GM04503 (cell line): ENCODE results near the gene MDP1.

ENCODE experiments used
- DNase-seq: peaks from one replicate; pipeline ENCODE4 v3.0.0-alpha.2; 2012; ENCODE audit warnings: low read depth

MDP1 gene

DNA sequence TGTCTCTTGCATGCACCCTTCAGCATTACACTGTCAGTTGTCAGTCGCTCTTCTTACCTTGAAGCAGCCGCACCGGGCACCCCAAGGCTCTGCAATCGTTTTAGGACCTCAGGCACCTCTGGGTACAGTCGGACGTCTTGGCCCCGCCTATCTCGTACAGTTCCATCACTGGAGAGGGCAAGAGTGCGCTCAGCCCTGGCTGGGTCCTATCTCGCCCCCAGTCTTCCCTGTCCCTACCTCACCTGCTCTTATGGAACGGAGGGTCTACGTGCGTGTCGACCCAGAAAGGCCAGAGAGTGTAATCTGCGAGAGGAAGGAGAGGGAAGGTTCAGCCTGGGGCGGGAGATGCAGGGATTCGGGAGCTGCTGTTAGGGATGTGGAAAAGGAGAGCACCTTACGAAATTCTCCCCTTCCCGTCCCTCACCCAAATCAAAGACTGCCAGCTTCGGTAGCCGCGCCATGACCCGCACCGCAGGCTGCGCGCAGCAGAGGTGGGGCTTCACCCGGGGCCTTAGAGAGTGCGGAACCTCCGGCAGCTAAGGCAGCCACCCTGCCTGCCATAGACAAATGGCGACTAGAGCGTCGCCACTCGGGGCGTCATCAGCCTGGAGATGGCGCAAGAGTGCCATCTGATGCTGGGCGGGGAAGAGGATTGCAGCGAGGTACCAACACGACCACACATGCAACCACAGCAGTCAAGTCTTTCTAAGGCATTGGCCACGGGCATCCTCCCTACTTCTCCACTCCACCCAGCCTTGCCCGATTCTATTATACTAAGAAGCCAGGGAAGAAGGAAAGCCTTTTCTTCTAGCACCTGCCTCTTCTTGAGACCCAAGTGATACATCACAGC is at the start of gene MDP1:
TSS of gene MDP1 (minus strand) at position 572 of the 850 bp plus-strand sequence. CDS start at position 461, 111 bp downstream.
- DNase-seq = peak; percentile 57

DNA sequence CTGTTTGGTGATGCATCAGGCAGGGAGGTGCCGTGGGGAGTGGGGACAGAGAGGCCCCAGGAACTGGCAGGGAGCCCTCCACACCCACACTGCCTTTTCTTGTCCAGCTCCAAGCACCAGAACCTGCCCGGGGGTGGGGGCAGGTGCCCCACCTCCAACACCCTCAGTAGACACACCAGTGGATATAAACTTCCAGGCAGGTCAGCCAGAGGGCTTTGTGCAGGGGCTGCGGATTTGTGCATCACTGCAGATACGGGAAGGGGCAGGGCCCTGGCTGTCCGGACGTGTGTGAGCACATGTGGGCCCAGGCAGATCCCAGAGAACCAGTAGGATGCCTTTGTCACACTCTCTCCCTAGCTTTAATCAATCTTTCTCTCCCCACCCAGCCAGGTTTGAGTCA is 48.4 kb upstream of the MDP1 start:
- no peak for DNase-seq

DNA sequence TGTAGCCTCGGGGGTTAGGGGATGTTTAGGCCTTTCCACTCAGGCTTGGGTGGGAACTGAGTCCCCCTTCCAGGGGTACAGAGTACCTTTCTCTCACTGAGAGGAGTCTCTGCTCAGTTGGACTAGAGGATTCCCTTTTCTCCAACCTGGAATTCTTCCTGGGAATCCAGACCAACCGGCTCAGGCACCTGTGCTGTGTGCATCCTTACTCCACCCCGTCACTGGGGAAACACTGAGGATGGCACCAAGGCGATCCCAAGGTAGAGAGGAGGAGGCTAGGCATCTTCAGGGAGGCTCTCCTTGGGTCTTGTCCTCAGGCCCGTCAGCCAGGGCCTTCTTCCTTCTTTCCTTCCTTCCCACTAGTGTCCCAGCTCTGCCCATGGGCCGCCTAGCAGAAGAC is 48.0 kb upstream of the MDP1 start:
- no peak for DNase-seq

DNA sequence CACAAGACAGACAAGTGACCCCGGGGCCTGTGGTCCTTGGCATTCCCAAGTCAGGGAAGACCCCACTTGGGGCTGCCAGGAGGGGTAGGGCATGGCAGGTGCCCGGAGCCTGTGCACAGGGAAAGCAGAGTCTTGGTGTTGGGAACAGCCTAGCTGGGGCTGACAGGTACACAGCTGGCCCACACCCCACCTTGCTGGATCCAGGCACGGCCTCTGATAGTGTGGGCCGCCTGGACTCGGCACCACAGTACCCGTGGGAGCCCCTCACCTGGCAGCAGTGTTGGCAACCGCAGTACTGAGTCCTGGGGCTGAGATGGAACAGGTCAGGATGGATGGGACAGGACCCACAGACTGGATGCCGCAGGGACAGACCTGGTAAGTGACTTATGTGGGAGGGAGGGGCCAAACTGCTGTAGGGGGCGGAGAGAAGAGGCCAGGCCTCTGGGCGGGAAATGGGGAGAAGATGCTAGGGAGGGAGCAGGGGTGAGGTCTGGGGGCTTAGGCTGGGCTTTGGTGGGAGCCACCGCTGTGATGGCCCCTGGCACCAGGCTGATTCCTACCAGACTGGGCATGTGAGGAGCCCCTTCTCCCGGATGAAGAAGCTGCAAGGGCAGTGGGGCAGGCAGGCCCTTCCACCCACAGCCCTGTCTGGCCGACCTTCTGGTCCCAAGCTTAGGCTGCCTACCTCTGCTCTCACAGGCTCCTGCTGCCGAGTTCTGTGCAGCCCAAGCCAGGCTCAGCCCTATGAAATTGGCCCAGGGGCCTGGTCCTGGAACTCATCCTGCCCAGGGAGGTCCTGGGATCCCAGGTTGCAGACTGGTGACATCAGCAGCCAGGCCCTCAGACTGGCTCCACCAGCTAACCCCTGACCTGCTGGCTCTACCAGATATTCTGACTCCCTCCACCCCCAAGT is 47.2 kb upstream of the MDP1 start, which contains the start of gene TGM1:
TSS of gene TGM1 (minus strand) at position 357 of the 913 bp plus-strand sequence. CDS start 825 bp downstream, outside the sequence.
- DNase-seq = no peak

DNA sequence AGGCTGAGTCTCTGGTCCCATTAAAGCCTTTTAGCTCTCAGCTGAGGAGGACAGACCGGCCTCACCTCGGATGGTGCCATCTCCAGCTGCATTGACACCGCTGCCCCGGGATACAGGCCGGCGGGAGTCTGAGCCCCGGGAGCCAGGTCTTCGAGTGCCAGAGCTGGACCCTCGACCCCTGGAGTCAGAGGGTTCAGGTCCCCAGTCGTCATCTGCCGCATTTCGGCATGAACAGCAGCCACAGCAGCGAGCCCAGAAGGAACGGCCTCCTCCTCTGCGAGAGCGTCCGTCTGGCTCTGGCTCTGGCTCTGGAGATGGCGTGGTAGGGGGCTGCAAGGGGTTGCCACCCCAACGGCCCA is 46.1 kb upstream of the MDP1 start:
- DNase-seq = no peak

DNA sequence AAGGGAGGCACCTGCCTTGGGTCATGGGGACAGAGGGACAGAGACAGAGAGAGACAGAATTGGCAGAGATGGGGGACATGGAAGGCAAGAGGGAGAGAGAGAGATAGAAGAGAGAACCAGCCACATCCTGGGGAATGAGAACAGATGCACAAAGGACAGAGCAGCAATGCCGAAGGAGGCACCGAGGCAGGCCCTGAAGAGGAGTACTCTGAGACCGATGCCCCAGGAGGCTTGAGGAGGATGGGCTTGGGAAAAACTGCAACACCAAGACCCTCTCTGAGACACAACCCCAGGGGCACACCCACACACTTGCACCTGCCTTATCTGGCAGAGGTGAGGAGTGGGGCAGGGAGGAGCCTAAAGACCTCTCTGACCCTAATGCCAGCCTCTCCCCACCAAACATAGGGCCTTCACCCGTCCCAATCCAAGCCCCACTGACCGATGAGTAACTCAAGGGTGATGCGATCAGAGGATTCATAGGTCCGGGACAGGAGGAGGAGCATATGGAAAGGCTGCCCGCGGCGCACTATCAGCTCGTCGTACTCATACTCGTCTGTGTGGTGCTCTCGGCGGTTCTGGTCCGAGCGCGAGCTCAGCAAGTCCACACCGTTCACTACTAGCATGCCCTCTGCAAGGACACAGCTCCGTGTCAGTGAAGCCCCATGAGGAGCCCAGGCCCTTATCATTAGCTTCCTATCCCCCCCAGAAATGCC is 45.5 kb upstream of the MDP1 start:
- no peak for DNase-seq

DNA sequence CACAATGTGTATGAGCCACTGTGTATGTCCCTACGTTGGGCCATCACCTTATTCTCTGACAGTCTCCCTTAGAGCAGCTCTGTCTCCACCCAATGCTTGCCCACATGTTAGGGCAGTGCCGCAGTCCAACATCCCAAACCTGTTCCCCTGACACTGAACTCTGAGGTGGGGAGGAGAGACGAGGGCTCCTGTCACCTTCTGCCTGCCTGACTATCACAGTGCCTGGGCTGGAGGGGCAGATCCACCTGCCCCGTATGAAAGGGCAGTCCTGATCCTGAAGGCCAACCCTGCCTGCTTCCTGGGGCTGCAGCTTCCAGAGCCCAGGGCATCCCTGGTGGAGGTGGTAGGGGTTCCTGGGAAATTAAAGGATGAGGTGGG is 44.9 kb upstream of the MDP1 start:
- no peak for DNase-seq

DNA sequence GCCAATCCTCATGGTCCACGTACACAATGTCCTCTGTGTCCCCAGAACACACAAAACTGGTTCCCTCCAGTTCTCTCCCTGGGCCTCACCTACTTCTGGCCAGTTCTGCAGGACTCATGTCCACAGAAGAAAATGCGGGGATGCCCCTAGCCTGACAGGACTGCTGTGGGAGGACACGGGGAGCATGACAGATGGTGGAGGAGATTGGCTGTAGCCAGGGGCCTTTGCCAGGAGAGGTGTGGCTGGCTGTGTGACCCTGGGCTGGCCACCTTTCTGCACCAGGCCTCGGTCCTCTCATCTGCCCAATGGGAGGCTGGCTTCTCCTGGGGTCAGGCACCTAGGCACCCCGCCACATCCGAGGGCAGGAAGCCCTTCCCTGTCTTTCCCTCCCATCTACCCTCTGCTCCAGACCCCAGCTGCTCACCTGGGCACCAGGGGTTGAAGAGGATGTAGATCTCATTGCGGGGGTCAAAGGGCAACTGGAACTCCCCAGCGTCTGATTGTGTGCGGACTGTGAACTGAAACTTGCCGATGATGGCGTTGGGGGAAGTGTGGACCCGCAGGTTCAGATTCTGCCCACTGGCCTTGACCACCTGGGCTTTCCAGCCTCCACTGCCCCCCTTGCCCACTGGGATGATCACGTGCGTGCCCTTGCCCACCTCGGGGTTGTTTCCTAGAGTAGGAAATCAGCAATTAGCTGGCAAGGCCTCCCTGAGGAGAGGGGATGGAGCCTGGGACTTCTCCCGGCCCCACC is 44.3 kb upstream of the MDP1 start:
- DNase-seq = no peak

DNA sequence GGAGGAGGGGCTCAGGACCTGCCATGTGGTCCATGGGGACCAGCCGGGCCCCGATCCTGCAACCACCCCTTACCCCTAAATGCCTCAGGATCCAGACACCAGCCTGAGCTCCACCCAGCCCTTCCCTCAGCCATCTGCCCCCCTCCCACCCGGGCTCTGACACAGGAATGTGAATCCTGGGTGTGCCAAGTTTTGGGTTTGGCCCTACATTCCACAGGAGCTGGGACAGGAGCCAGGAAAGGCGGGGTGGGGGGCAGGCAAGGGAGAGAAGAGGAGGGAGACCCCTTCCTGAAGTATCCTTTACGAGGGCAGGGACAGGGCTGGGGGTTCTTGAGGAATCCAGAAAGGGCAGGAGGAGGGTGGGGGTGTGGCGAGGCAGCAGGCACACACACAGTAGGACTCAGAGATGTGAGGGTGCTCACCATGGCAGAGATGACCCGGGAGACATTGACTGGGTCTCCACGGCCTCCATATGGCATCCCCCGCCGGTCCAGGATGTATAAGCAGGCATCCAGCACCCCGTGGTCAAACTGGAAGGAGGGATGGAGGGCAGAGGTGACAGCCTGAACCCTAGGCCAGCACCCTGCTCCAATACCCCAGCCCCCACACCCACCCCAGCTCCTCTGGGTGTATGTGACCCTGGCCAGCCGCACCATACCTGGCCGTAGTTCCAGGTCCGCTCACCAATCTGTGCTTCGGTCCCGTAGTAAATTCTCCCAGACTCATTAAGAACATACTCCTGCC is 43.6 kb upstream of the MDP1 start:
- DNase-seq = no peak

DNA sequence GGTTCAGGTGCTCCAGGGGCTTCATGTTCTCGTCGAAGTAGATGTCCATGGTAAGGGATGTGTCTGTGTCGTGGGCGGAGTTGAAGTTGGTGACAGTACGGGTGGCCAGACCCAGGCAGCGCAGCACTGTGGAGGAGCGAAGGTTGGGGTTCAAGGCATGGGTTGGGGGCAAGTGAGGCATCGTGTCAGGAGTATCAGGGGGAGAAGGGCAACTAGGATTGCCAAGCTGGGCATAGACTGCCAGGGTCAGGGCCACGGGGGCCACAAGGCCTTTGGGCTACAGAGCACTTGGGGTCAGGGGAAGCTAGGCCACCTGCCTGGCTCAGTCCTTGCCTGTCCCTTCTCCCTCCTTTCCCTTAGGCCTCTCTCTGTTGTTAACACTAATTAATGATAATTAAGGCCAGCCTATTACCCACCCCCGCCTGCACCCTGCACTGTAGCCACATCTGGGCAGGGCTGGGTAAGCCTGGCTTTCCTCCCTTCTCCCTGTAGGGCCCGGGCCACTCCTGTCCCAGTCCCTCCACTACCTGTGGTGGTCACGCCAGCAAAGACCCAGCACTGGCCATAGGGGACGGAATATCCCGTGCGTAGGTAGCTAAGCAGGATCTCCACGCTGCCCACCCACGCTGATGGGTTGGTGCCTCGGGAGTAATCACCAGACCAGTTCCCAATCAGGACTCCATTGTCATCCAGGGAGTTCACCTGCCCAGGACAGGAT is 42.8 kb upstream of the MDP1 start:
- no peak for DNase-seq

DNA sequence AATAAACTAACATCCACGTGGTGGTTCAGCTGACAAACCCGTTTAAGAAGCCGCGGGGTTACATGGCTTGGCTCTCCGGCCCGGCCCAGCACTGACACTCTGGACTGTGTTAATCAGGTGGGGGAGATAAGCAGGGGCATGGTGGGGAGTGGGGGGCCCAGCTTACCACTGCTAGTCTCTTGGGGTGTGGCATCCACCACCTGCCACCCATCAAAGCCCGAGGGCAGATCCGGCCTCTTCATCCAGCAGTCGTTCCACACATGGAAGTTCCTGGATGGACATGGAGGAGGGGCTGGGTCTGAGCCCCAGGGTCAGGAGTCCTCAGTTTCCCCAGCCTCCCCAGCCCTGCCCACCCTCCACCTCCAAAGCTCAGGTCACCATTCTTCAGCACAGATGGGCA is 42.3 kb upstream of the MDP1 start:
- no peak for DNase-seq

DNA sequence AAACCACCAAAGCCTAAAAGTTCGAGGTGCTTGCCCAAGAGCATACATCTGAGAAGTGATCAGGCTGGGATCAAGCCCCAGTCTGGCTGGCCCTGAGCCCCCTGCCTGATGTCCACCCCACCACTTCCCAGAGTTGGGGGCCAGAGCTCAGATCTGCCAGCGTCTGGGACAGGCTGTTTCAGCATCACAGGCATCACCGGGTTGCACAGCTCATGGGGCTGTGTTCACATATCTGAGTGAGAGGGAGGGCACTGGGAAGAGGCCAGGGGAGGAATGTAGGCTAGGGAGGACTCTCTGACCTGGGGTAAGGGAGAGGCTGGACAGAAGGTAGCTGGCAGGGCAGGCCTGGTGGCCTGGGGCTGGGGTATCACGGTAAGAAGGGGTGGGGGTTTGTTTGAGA is 41.1 kb upstream of the MDP1 start:
- no peak for DNase-seq

DNA sequence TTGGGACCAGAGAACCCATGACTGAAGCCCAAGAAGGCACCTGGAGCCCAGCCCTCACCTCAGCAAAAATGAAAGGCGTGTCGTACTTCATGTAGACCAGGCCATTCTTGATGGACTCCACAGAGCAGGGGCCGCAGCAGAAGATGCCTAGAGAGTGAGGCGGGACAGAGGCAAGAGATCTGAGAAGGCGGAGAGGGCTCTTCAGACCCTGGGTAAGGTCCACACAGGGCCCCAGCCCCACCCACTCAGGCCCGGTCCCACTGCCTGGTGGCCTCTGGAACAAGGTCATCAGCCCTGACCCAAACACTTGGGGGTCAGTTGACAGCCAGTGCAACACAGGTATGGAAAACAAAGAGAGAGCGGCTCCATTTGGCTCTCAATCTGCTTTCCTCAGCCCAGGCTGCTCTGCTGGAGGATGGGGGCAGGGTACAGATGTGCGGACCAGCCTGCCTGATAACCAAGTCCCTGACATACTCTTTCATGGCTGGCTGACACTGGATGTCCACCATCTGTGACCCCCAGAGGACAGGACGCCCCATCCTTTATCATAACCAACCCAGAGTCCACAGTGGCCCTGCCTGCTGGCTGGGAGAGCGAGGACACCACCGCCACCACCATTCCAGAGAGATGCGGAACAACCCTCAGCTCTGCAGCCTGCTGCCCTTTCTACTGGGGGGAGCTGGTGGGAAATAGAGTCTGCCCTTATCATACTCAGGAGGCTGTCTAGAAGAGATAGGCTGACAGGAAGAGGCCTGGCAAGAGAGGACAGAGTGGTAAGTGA is 40.3 kb upstream of the MDP1 start:
- DNase-seq = no peak

DNA sequence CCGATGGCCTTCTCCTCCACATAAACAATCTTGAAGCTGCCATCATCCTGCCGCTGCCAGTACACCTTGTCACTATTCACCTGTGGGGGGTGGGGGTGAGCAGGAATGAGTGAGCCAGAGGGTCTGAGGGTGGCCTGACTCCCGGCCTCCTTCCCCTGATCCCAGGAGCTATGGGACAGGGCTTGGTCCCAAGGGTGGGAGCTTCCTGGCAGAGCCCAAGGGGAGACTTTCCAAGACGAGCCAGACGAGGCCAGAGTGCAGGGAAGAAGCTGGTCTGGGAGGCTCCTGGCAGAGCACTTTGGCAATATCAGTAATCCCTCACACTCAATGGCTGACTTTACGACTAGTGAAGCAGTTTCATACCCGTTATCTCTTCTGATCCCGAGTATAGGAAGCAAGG is 39.6 kb upstream of the MDP1 start:
- DNase-seq = no peak

DNA sequence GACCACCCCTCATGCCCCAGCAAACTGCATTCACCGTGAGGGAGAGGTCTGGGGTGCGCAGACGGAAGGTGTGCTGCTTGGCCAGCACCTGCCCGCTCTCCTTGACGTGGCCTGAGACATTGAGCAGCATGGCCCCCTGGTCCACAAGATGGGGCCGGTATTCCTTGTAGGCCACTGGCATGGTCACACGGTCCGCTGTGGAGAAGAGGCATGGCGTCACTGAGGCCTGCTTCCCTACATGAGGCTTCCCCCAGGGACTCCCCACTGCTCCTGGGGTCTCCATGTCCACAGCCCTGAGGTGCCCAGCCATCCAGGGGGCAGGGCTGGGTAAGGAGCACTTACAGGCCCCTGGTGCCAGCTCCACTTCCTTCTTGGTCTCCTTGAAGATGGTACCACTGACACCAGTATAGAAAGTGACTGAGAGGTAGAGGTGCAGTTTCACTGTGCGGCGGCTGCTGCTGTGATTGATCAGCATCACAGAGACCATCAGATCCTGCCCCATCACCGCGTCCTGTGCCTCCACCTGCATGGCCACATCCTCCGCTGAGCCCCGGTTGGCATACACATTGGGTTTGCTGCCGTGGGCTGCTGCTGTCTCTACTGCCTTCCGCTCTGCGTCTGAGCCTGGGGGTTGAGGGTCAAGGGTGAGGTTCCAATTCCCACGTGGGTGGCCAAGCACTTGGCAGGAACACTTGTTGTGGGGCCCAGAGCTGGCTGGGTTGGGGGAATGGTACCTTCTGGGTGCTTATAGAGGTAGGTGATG is 38.9 kb upstream of the MDP1 start:
- DNase-seq = no peak

DNA sequence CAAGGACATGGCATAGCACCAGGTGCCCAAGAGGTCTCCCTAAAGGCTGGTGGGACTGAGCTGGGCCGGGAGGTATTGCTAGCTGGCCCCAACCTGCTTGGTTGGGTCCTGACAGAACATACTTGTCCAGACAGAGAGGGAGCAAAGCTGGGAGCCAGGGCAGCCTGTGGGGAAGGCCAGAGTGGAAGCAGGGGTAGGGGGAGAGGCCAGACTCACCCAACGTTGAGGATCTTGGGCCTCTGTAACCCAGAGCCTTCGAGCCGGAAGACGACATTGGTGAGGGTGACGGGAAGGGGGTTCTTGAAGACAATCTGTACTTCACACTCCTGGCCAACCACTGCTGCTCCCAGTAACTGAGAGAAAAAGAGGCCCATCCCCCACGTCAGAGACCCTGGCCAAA is 38.1 kb upstream of the MDP1 start:
- DNase-seq = no peak

DNA sequence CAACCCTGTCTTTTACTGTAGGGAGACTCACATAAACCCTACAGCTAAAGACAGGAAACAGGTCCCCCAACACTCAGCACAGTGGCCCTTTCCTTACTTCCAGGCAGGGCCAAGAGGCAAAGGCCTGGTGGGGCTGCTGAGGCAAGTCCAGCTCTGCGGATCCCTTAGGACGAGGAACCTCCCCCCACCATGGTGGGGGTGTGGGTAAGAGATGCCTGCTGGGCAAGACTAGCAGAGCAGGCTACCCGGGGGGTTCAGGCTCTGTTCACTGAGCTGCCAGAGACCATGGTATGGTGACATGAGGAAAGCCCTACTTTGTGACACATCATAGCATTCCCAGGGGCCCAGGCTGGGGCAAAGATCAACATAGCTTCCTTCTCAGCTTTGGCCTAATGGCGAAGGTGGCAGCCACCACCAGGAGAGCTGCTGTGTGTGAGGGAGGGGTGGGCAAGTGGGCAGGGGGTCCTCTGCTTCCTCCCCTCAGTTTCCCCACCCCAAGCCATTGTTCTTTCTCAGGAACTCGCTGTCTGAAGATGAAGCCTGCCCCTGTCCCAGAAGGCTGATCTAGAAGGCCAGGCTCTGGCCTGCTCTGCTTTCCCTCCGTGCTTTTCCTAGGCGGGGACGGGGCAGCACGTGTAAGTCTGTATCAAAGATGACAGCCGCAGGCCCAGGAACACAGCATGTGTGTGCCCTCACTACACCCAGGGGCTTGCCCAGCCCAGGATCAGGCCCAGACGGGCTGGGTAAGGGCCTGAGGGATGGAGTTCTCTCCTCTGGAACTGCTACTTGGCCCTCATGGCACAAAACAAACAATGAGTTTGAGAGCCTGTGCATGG is 36.6 kb upstream of the MDP1 start:
- no peak for DNase-seq

DNA sequence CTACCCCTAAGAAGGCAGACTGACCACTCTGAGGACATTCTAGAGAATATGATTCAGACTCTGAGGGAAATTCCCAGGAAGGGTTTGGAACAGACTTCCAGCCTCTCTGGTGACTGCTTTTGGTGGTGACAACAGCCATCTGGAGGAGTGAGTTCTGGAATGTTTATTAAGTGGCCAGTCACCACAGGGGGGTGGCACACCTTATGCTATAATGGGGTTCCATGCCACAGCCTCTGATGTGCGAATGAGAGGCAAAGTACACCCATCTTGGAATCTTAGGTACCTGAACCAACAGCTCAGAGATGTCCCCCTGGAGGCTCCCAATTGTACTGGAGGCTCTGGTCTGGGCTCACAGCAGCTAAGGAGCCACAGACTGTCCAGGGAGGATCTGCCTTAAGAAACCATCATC is 36.0 kb upstream of the MDP1 start:
- peak; percentile 31 for DNase-seq
